A549 (cell line): ENCODE results near the gene NTN1. TPM values are rescaled to one million over a fixed set of nuclear protein-coding genes. Genes with fewer than 3 reads are reported as not detected.

Experiments
- ATAC-seq, 2 experiments: fragments of 200-7000 bp in 1 of 2; fragments of >200 bp in 1 of 2; cut with Nextera tagmentation in 1 of 2; cut with Tn5 transposase in 1 of 2; 3 replicates each; pipeline versions ENCODE4 v1.8.0 to v1.9.1; 2018 to 2020; ENCODE audit warnings: mild to moderate bottlenecking in 1 of 2, moderate library complexity in 1 of 2
- CTCF ChIA-PET: fragments of 300-600 bp; sonication (Branson Sonifier 250); formaldehyde crosslinking; extraction: SDS; loops from one replicate; lab custom pipeline; 2021; ENCODE audit warnings: antibody characterized with exemption, inconsistent platforms; lab: Yijun Ruan, JAX
- POLR2A ChIA-PET: fragments of 350-600 bp; formaldehyde crosslinking; extraction: SDS; loops from one replicate; lab custom pipeline; 2021; ENCODE audit warnings: antibody characterized with exemption, inconsistent platforms; lab: Yijun Ruan, JAX
- DNase-seq, 2 experiments: peaks; one replicate each; pipeline versions ENCODE4 v3.0.0 to v3.0.0-alpha.2; 2011 to 2016; ENCODE audit warnings: low read depth in 1 of 2, low spot score in 1 of 2
- FAIRE-seq: peaks from 2 replicates; lab custom pipeline; 2011; peaks lifted over from hg19 to GRCh38; lab: Jason Lieb, UNC
- H3K27ac ChIP-seq, 2 experiments: fragments of >200 bp; sonication (Bioruptor Twin); formaldehyde crosslinking; 3 replicates each; pipeline ENCODE4 v1.5.1; 2016 to 2017
- H3K4me1 ChIP-seq: fragments of >200 bp; sonication (Bioruptor Twin); formaldehyde crosslinking; 3 replicates; pipeline ENCODE4 v1.6.1; 2016
- H3K4me2 ChIP-seq: fragments of >200 bp; sonication (Bioruptor Twin); formaldehyde crosslinking; 3 replicates; pipeline ENCODE4 v1.6.1; 2016
- H3K4me3 ChIP-seq: fragments of >200 bp; sonication (Bioruptor Twin); formaldehyde crosslinking; 3 replicates; pipeline ENCODE4 v1.5.1; 2016
- H3K9me3 ChIP-seq: fragments of >200 bp; sonication (Bioruptor Twin); formaldehyde crosslinking; 3 replicates; pipeline ENCODE4 v1.6.1; 2016
- BHLHE40 ChIP-seq: IDR thresholded peaks from 2 replicates; pipeline ENCODE4 v1.6.1; 2012; ENCODE audit warnings: low read depth, low read length, inconsistent platforms
- EHF ChIP-seq: fragments of 250-450 bp; sonication (Bioruptor Pico); IDR thresholded peaks from 2 replicates; pipeline ENCODE4 v1.5.0; 2020; ENCODE audit warnings: mild to moderate bottlenecking
- EHMT2 ChIP-seq: fragments of 200-600 bp; sonication (generic); IDR thresholded peaks from 2 replicates; pipeline ENCODE4 v1.6.1; 2016; ENCODE audit warnings: antibody characterized with exemption, low read depth, mild to moderate bottlenecking, moderate library complexity
- ESRRA ChIP-seq: fragments of 150-350 bp; IDR thresholded peaks from 2 replicates; pipeline ENCODE4 v1.6.1; 2014; ENCODE audit warnings: mild to moderate bottlenecking, low read length, borderline replicate concordance
- HDAC2 ChIP-seq: fragments of 200-600 bp; sonication (generic); IDR thresholded peaks from 2 replicates; pipeline ENCODE4 v1.6.1; 2016
- HOXB13 ChIP-seq: fragments of 250-450 bp; sonication (Bioruptor Pico); IDR thresholded peaks from 2 replicates; pipeline ENCODE4 v1.5.0; 2020; ENCODE audit warnings: low read depth, mild to moderate bottlenecking, moderate library complexity
- JUN ChIP-seq, 2 experiments: fragments of >200 bp; sonication (Bioruptor Twin); formaldehyde crosslinking; IDR thresholded peaks; 2 replicates in 1 of 2; 3 replicates in 1 of 2; pipeline ENCODE4 v1.6.1; 2016 to 2017
- KDM1A ChIP-seq: fragments of 200-600 bp; sonication (generic); IDR thresholded peaks from 2 replicates; pipeline ENCODE4 v1.6.1; 2016; ENCODE audit warnings: low read depth, mild to moderate bottlenecking
- MAFK ChIP-seq: fragments of 450-650 bp; IDR thresholded peaks from 2 replicates; pipeline ENCODE4 v1.6.1; 2014; ENCODE audit not compliant: partially characterized antibody
- MYC ChIP-seq: IDR thresholded peaks from 2 replicates; pipeline ENCODE4 v1.6.1; 2012; ENCODE audit warnings: mild to moderate bottlenecking, inconsistent platforms, low read length, improper control_type of control experiment, borderline replicate concordance
- RARB ChIP-seq: fragments of 250-450 bp; sonication (Bioruptor Pico); IDR thresholded peaks from 2 replicates; pipeline ENCODE4 v1.8.0; 2021; ENCODE audit warnings: mild to moderate bottlenecking, moderate library complexity
- RFX5 ChIP-seq: fragments of 450-650 bp; IDR thresholded peaks from 2 replicates; pipeline ENCODE4 v1.7.1; 2014; ENCODE audit warnings: antibody characterized with exemption, mild to moderate bottlenecking, moderate library complexity
- RNF2 ChIP-seq: fragments of 200-600 bp; sonication (generic); IDR thresholded peaks from 2 replicates; pipeline ENCODE4 v1.6.1; 2016; ENCODE audit warnings: low read depth, mild to moderate bottlenecking, antibody characterized with exemption, moderate library complexity, borderline replicate concordance
- SMC3 ChIP-seq: fragments of >200 bp; sonication (Bioruptor Twin); formaldehyde crosslinking; IDR thresholded peaks from 3 replicates; pipeline ENCODE4 v1.6.1; 2018; ENCODE audit warnings: inconsistent platforms
- TP53 ChIP-seq: fragments of 250-450 bp; sonication (Bioruptor Pico); IDR thresholded peaks from 2 replicates; pipeline ENCODE4 v1.5.0; 2021; ENCODE audit warnings: mild to moderate bottlenecking, moderate library complexity
- ZFP36 ChIP-seq: fragments of 450-650 bp; IDR thresholded peaks from 2 replicates; pipeline ENCODE4 v1.6.1; 2014; ENCODE audit warnings: borderline replicate concordance; ENCODE audit not compliant: partially characterized antibody
- ZSCAN20 ChIP-seq: fragments of 250-450 bp; sonication (Bioruptor Pico); IDR thresholded peaks from 2 replicates; pipeline ENCODE4 v1.8.0; 2022; ENCODE audit warnings: mild to moderate bottlenecking, moderate library complexity
- WGBS: methylation state at CpG from one replicate; pipeline ENCODE4 v1.1.6; 2017; ENCODE audit errors: missing lambda C conversion rate; 5-methylcytosine and 5-hydroxymethylcytosine counted together
- polyA plus RNA-seq, 4 experiments: library from polyadenylated mRNA; depleted of rRNA in 3 of 4; stranded (reverse); fragments of >200 nt; fragmentation: RNase III in 1 of 4; extraction: RNeasy Plus Mini Kit Qiagen cat#74134 plus additional on column Dnase treatment in 1 of 4; gene quantifications; 2 replicates in 3 of 4; 3 replicates in 1 of 4; pipeline ENCODE4 v1.2.3, GENCODE V29; 2011 to 2017
- TF ChIP-seq, protein P1 (sequence below): fragments of >200 bp; sonication (Bioruptor Twin); formaldehyde crosslinking; IDR thresholded peaks from 2 replicates; pipeline ENCODE4 v1.6.1; 2016
- TF ChIP-seq, protein P2 (sequence below): fragments of >200 bp; sonication (Bioruptor Twin); formaldehyde crosslinking; IDR thresholded peaks from 3 replicates; pipeline ENCODE4 v1.5.1; 2016
- TF ChIP-seq, protein P3 (sequence below): fragments of 250-450 bp; sonication (Bioruptor Pico); IDR thresholded peaks from 2 replicates; pipeline ENCODE4 v1.5.0; 2021; ENCODE audit warnings: mild to moderate bottlenecking, moderate library complexity, borderline replicate concordance
- TF ChIP-seq, protein P4 (sequence below): fragments of >200 bp; sonication (Bioruptor Twin); formaldehyde crosslinking; IDR thresholded peaks from 3 replicates; pipeline ENCODE4 v1.6.1; 2016

Gene NTN1
- polyA plus RNA-seq, 2 of the 4 experiments (the other 2 are of a cell fraction), result 0.12 to 0.13 TPM

DNA sequence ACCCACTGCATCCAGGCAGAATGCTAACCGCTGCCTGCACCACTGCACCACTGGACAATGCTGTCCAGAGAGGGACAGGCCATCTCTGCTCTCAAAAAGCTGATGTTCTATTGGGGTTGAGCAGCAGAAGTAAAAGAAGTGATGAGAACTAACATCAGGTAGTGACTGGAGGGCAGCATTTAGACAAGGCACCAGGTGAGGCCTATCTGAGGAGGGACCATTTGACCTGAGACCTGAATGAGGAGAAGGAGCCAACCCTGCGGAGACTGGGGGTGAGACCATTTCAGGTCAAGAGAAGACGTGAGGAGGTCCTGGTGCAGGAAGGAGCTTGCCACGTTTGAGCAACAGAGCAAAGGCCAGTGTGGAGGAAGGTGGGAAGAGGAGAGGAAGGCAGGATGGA, 34.0 kb downstream of the NTN1 start:
- WGBS, result 59% methylated on average over 4 of the region's 4 CpGs
- TF ChIP-seq, protein P1, sequence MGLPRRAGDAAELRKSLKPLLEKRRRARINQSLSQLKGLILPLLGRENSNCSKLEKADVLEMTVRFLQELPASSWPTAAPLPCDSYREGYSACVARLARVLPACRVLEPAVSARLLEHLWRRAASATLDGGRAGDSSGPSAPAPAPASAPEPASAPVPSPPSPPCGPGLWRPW, result no peak
- TF ChIP-seq RNF2 (no peak), BHLHE40 (no peak), RARB (CRISPR knock-in tag) (no peak), MAFK (no peak), EHMT2 (no peak), SMC3 (no peak), ZSCAN20 (CRISPR knock-in tag) (no peak), HDAC2 (no peak), MYC (no peak), RFX5 (no peak), HOXB13 (CRISPR knock-in tag) (no peak), JUN (IDR thresholded peaks at IDR 0.05) (no peak), KDM1A (no peak), ZFP36 (no peak)
- TF ChIP-seq, protein P2, sequence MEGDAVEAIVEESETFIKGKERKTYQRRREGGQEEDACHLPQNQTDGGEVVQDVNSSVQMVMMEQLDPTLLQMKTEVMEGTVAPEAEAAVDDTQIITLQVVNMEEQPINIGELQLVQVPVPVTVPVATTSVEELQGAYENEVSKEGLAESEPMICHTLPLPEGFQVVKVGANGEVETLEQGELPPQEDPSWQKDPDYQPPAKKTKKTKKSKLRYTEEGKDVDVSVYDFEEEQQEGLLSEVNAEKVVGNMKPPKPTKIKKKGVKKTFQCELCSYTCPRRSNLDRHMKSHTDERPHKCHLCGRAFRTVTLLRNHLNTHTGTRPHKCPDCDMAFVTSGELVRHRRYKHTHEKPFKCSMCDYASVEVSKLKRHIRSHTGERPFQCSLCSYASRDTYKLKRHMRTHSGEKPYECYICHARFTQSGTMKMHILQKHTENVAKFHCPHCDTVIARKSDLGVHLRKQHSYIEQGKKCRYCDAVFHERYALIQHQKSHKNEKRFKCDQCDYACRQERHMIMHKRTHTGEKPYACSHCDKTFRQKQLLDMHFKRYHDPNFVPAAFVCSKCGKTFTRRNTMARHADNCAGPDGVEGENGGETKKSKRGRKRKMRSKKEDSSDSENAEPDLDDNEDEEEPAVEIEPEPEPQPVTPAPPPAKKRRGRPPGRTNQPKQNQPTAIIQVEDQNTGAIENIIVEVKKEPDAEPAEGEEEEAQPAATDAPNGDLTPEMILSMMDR, result no peak
- TF ChIP-seq, protein P3, sequence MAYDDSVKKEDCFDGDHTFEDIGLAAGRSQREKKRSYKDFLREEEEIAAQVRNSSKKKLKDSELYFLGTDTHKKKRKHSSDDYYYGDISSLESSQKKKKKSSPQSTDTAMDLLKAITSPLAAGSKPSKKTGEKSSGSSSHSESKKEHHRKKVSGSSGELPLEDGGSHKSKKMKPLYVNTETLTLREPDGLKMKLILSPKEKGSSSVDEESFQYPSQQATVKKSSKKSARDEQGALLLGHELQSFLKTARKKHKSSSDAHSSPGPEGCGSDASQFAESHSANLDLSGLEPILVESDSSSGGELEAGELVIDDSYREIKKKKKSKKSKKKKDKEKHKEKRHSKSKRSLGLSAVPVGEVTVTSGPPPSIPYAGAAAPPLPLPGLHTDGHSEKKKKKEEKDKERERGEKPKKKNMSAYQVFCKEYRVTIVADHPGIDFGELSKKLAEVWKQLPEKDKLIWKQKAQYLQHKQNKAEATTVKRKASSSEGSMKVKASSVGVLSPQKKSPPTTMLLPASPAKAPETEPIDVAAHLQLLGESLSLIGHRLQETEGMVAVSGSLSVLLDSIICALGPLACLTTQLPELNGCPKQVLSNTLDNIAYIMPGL (CRISPR knock-in tag), result no peak
- TF ChIP-seq, protein P4, sequence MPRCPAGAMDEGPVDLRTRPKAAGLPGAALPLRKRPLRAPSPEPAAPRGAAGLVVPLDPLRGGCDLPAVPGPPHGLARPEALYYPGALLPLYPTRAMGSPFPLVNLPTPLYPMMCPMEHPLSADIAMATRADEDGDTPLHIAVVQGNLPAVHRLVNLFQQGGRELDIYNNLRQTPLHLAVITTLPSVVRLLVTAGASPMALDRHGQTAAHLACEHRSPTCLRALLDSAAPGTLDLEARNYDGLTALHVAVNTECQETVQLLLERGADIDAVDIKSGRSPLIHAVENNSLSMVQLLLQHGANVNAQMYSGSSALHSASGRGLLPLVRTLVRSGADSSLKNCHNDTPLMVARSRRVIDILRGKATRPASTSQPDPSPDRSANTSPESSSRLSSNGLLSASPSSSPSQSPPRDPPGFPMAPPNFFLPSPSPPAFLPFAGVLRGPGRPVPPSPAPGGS, result no peak
- ChIA-PET CTCF (interaction anchor here (0.7 to 1.7 kb wide), 2 partner anchors 9 to 15 kb away, joined by 3 read pairs; no protein-coding TSS in a partner anchor), POLR2A (no interaction called here)
- ATAC-seq (no peak), DNase-seq (no peak), FAIRE-seq (no peak)
- Histone ChIP-seq H3K27ac (no peak overlapping the region), H3K4me1 (peaks cover 12% of the 10 kb centered on the region), H3K4me2 (no peak overlapping the region), H3K4me3 (no peak overlapping the region), H3K9me3 (no peaks in the 10 kb centered on the region)

DNA sequence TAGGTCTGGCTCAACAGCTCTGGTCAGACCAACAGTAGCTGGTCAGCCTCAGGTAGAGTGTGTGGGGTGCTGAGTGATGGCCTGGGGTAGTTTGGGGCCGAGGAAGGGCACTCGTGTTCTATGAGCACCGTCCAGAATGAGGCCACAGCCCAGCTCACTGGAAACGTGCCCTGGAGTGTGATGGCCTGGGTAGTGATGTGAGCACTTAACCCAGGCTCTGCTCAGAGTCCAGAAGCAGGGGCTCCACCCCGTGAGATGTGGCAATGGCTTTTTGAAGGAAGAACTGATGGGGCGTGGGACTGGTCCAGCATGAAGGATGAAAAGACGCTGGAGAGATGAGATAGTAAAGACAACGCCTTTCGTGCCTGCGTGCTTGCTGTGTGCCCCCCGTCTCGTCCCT, 35.3 kb downstream of the NTN1 start:
- Histone ChIP-seq H3K4me1 (no peaks in the 10 kb centered on the region; the same call in 2 of the 3 replicates), H3K4me3 (no peak overlapping the region), H3K27ac (no peak overlapping the region), H3K4me2 (no peak overlapping the region), H3K9me3 (no peaks in the 10 kb centered on the region)
- TF ChIP-seq HDAC2 (no peak), SMC3 (no peak), TP53 (no peak)
- FAIRE-seq (no peak), ATAC-seq (no peak), DNase-seq (no peak)
- WGBS, result 62% methylated on average over 12 of the region's 12 CpGs
- ChIA-PET CTCF (interaction anchor here (0.7 kb wide), 1 partner anchor 12 kb away, joined by 3 read pairs; no protein-coding TSS in a partner anchor), POLR2A (no interaction called here)

DNA sequence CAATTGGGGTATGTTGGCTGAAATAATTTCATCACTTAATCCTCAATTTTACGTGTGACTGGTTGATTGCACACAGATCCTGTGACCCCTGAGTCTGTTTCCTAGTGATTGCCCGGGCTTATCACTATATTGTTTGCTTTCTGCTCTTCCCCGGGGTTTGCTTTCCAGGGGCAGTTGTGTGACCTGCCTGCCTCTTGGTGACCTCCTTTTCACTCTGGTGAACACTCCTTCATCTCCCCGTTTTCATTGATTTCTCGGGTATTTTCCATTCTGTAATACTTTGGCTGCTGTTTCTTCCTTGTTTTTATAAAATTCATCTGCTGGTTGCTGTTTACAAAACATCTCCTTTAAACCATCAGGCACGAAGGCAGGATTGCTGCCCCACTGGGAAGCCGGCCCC, 36.0 kb downstream of the NTN1 start:
- WGBS, result 34% methylated on average over 7 of the region's 7 CpGs
- Histone ChIP-seq H3K27ac (no peak overlapping the region), H3K4me2 (no peak overlapping the region), H3K4me3 (no peak overlapping the region), H3K9me3 (no peaks in the 10 kb centered on the region), H3K4me1 (no peaks in the 10 kb centered on the region)
- DNase-seq (no peak), FAIRE-seq (no peak), ATAC-seq (no peak)
- ChIA-PET CTCF (no interaction called here), POLR2A (no interaction called here)
- TF ChIP-seq EHF (CRISPR knock-in tag), result no peak
- TF ChIP-seq ESRRA, result no peak
